AG04449 (cell line): Measurements from ENCODE around the gene AOPEP.

Experiments used
- CTCF ChIA-PET: fragments of 350-600 bp; formaldehyde crosslinking; extraction: SDS; loops from one replicate; lab custom pipeline; 2021; ENCODE audit warnings: antibody characterized with exemption; lab: Yijun Ruan, JAX
- POLR2A ChIA-PET: fragments of 400-600, 350-600 bp; formaldehyde crosslinking; extraction: SDS; loops from one replicate; lab custom pipeline; 2020; ENCODE audit warnings: antibody characterized with exemption, inconsistent platforms; lab: Yijun Ruan, JAX
- DNase-seq: peaks from one replicate; pipeline ENCODE4 v3.0.0-alpha.2; 2010; ENCODE audit warnings: low read depth, low spot score
- H3K4me3 ChIP-seq: 2 replicates; pipeline ENCODE4 v1.5.1; 2011; ENCODE audit warnings: low read depth, mild to moderate bottlenecking, control low read depth, low read length
- CTCF ChIP-seq: IDR thresholded peaks from one replicate; pipeline ENCODE4 v1.5.1; 2011; ENCODE audit warnings: mild to moderate bottlenecking, moderate library complexity, low read length, control low read depth, inconsistent platforms; ENCODE audit not compliant: insufficient read depth; ENCODE audit errors: missing control alignments

The AOPEP gene

GRCh38 chr9:94726495-94727191 lies at the start of gene AOPEP:
Gene AOPEP, plus strand, starts transcription at chr9:94726699. Its CDS starts 33,085 bp downstream, at chr9:94759784.
- POLR2A ChIA-PET, result no interaction called here
- CTCF ChIA-PET, result interaction anchor here (1.0 to 2.2 kb wide), 2 partner anchors 45 to 405 kb away, joined by 5 to 11 read pairs; no protein-coding TSS in a partner anchor
- peak within 1 kb of the TSS; percentile 94 for H3K4me3 ChIP-seq
- DNase-seq, result peak; percentile 55
- TF ChIP-seq CTCF, result no peak

- no peak for DNase-seq
- no peak for TF ChIP-seq CTCF
- POLR2A ChIA-PET, result no interaction called here
- H3K4me3 ChIP-seq, result no peak overlapping the region
- CTCF ChIA-PET, result interaction anchor here (0.8 to 14.6 kb wide), 4 partner anchors 11 to 490 kb away, joined by 3 to 341 read pairs (median 5); no protein-coding TSS in a partner anchor
Observed at GRCh38 chr9:94677929-94678328, 48.6 kb upstream of the AOPEP start.

- TF ChIP-seq CTCF, result no peak
- no peak overlapping the region for H3K4me3 ChIP-seq
- CTCF ChIA-PET, result interaction anchor here (1.0 to 14.6 kb wide), 16 partner anchors 9 to 488 kb away, joined by 4 to 341 read pairs (median 17); no protein-coding TSS in a partner anchor
- DNase-seq, result no peak
- POLR2A ChIA-PET, result no interaction called here
Observed at GRCh38 chr9:94679587-94679986, 46.9 kb upstream of the AOPEP start.

- DNase-seq, result no peak
- CTCF ChIA-PET, result interaction anchor here (0.8 to 6.0 kb wide), 34 partner anchors 9 to 1539 kb away, joined by 3 to 302 read pairs (median 6); no protein-coding TSS in a partner anchor
- H3K4me3 ChIP-seq, result no peak overlapping the region
- POLR2A ChIA-PET, result interaction anchor here (0.5 kb wide), 1 partner anchor 447 kb away, joined by 3 read pairs; no protein-coding TSS in a partner anchor
- TF ChIP-seq CTCF, result no peak
Observed at GRCh38 chr9:94680020-94680419, 46.5 kb upstream of the AOPEP start.

- POLR2A ChIA-PET, result interaction anchor here (0.5 to 0.9 kb wide), 3 partner anchors 102 to 447 kb away, joined by 3 to 5 read pairs (median 3); no protein-coding TSS in a partner anchor
- no peak for DNase-seq
- no peak overlapping the region for H3K4me3 ChIP-seq
- CTCF ChIA-PET, result interaction anchor here (0.6 to 6.0 kb wide), 71 partner anchors 9 to 1538 kb away, joined by 3 to 302 read pairs (median 5); no protein-coding TSS in a partner anchor
- no peak for TF ChIP-seq CTCF
Observed at GRCh38 chr9:94680621-94681020, 45.9 kb upstream of the AOPEP start.

- ChIA-PET CTCF (interaction anchor here (0.6 to 6.0 kb wide), 94 partner anchors 9 to 1537 kb away, joined by 3 to 302 read pairs (median 5); partner anchors contain the start of gene AOPEP), POLR2A (interaction anchor here (0.6 to 1.0 kb wide), 4 partner anchors 16 to 447 kb away, joined by 3 to 5 read pairs (median 4); no protein-coding TSS in a partner anchor)
- TF ChIP-seq CTCF, result peak; percentile 71
- no peak for DNase-seq
- H3K4me3 ChIP-seq, result no peak overlapping the region
Observed at GRCh38 chr9:94681508-94681907, 45.0 kb upstream of the AOPEP start.
